ENCODE data around the gene EZH2. TPM values are rescaled to one million over a fixed set of nuclear protein-coding genes. Genes with fewer than 3 reads are reported as not detected.

EZH2 gene
- total RNA-seq, 1 experiment from 2014 or later: 48.1 TPM

- POLR2A ChIA-PET: interaction anchor here (0.9 to 1.0 kb wide), 3 partner anchors 10 to 153 kb away, joined by 3 to 5 read pairs (median 3); no protein-coding TSS in a partner anchor
- CTCF ChIA-PET: no interaction called here
- Mint-ChIP-seq H3K27ac (ENCODE audit: low read depth, unreplicated experiment) (no peak overlapping the region), H3K4me3 (ENCODE audit: unreplicated experiment) (no peak overlapping the region), H3K4me1 (ENCODE audit: insufficient read depth, unreplicated experiment) (no peaks in the 10 kb centered on the region), H3K27me3 (ENCODE audit: insufficient read depth, unreplicated experiment) (no peaks in the 10 kb centered on the region), H3K36me3 (ENCODE audit: insufficient read depth, unreplicated experiment) (peaks cover 71% of the 10 kb centered on the region), H3K9me3 (ENCODE audit: unreplicated experiment) (no peaks in the 10 kb centered on the region)
- intact Hi-C loops (cut with micrococcal nuclease): loop anchor here (10.0 kb wide), 1 partner anchor 235 kb away; no protein-coding TSS in a partner anchor
- DNase-seq (ENCODE audit: unreplicated experiment): no peak
- TF ChIP-seq, protein P1, sequence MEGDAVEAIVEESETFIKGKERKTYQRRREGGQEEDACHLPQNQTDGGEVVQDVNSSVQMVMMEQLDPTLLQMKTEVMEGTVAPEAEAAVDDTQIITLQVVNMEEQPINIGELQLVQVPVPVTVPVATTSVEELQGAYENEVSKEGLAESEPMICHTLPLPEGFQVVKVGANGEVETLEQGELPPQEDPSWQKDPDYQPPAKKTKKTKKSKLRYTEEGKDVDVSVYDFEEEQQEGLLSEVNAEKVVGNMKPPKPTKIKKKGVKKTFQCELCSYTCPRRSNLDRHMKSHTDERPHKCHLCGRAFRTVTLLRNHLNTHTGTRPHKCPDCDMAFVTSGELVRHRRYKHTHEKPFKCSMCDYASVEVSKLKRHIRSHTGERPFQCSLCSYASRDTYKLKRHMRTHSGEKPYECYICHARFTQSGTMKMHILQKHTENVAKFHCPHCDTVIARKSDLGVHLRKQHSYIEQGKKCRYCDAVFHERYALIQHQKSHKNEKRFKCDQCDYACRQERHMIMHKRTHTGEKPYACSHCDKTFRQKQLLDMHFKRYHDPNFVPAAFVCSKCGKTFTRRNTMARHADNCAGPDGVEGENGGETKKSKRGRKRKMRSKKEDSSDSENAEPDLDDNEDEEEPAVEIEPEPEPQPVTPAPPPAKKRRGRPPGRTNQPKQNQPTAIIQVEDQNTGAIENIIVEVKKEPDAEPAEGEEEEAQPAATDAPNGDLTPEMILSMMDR (IDR thresholded peaks at IDR 0.05; ENCODE audit: unreplicated experiment): no peak
- BruUV-seq (replicated peaks): no TSS peak
Measured at GRCh38 chr7:148809856-148810255, 74.2 kb downstream of the EZH2 start.

DNA sequence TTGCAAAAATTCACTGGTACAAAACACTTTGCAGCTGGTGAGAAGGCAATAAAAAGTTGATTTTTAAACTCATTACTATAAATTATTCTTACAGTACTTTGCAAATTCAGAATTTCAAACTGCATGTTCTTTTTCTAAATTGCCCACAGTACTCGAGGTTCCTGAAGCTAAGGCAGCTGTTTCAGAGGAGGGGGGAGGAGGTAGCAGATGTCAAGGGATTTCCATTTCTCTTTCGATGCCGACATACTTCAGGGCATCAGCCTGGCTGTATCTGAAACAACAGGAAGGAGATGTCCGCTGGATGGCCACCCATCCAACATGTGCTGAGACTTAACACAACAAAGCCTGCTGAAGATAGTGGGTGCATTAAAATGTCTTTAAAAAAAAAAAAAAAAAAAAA lies 76.7 kb downstream of the EZH2 start:
- no peak for DNase-seq (ENCODE audit: unreplicated experiment)
- Mint-ChIP-seq H3K4me1 (ENCODE audit: insufficient read depth, unreplicated experiment) (no peaks in the 10 kb centered on the region), H3K4me3 (ENCODE audit: unreplicated experiment) (no peak overlapping the region), H3K27ac (ENCODE audit: low read depth, unreplicated experiment) (no peak overlapping the region), H3K27me3 (ENCODE audit: insufficient read depth, unreplicated experiment) (no peaks in the 10 kb centered on the region), H3K9me3 (ENCODE audit: unreplicated experiment) (no peaks in the 10 kb centered on the region), H3K36me3 (ENCODE audit: insufficient read depth, unreplicated experiment) (peaks cover 63% of the 10 kb centered on the region)
- TF ChIP-seq, protein P1 (IDR thresholded peaks at IDR 0.05; ENCODE audit: unreplicated experiment): no peak
- ChIA-PET CTCF (interaction anchor here (1.2 kb wide), 1 partner anchor 232 kb away, joined by 3 read pairs; no protein-coding TSS in a partner anchor), POLR2A (interaction anchor here (0.7 to 1.0 kb wide), 2 partner anchors 9 to 207 kb away, joined by 3 read pairs; no protein-coding TSS in a partner anchor)
- intact Hi-C loops (cut with micrococcal nuclease): loop anchor here (10.0 kb wide), 1 partner anchor 233 kb away; no protein-coding TSS in a partner anchor
- no TSS peak for BruUV-seq (replicated peaks)

DNA sequence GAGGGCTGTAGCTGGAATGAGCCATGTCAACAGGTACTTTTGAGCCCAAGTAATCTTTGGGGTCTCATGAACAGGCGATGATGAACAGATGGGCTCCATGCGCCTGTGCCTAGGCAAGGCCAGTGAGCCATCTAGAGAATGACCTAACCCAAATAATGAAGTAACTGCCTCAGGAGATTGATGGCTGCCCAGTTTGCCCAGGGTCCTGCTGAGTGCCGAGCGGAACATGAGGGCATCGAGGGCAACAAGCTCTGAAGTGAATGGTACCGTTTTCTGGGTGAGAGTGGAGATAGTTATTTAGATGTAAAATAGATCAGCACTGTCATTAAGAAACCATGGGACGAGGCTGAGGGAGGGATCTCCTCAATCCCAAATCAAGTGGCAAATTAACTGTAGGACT lies 77.9 kb downstream of the EZH2 start:
- no peaks in the 10 kb centered on the region for H3K4me1 Mint-ChIP-seq (ENCODE audit: insufficient read depth, unreplicated experiment)
- no peak overlapping the region for H3K4me3 Mint-ChIP-seq (ENCODE audit: unreplicated experiment)
- H3K36me3 Mint-ChIP-seq (ENCODE audit: insufficient read depth, unreplicated experiment): peaks cover 75% of the 10 kb centered on the region
- intact Hi-C loops (cut with micrococcal nuclease): loop anchor here (10.0 kb wide), 1 partner anchor 231 kb away; no protein-coding TSS in a partner anchor
- BruUV-seq (replicated peaks): no TSS peak
- TF ChIP-seq, protein P1 (IDR thresholded peaks at IDR 0.05; ENCODE audit: unreplicated experiment): no peak
- DNase-seq (ENCODE audit: unreplicated experiment): no peak
- ChIA-PET POLR2A (no interaction called here), CTCF (interaction anchor here (0.6 to 1.0 kb wide), 2 partner anchors 8 to 99 kb away, joined by 3 to 5 read pairs; no protein-coding TSS in a partner anchor)
- no peaks in the 10 kb centered on the region for H3K27me3 Mint-ChIP-seq (ENCODE audit: insufficient read depth, unreplicated experiment)
- peak overlapping the region; percentile 39 for H3K27ac Mint-ChIP-seq (ENCODE audit: low read depth, unreplicated experiment)
- no peaks in the 10 kb centered on the region for H3K9me3 Mint-ChIP-seq (ENCODE audit: unreplicated experiment)

- Mint-ChIP-seq H3K4me1 (ENCODE audit: insufficient read depth, unreplicated experiment) (no peaks in the 10 kb centered on the region), H3K27me3 (ENCODE audit: insufficient read depth, unreplicated experiment) (no peaks in the 10 kb centered on the region), H3K36me3 (ENCODE audit: insufficient read depth, unreplicated experiment) (peaks cover 80% of the 10 kb centered on the region), H3K9me3 (ENCODE audit: unreplicated experiment) (no peaks in the 10 kb centered on the region), H3K4me3 (ENCODE audit: unreplicated experiment) (no peak overlapping the region), H3K27ac (ENCODE audit: low read depth, unreplicated experiment) (no peak overlapping the region)
- TF ChIP-seq, protein P1 (IDR thresholded peaks at IDR 0.05; ENCODE audit: unreplicated experiment): no peak
- intact Hi-C loops (cut with micrococcal nuclease): loop anchor here (10.0 kb wide), 1 partner anchor 230 kb away; no protein-coding TSS in a partner anchor
- DNase-seq (ENCODE audit: unreplicated experiment): no peak
- ChIA-PET CTCF (interaction anchor here (0.6 to 1.1 kb wide), 2 partner anchors 90 to 159 kb away, joined by 4 to 5 read pairs; no protein-coding TSS in a partner anchor), POLR2A (interaction anchor here (0.7 to 0.9 kb wide), 2 partner anchors 29 to 109 kb away, joined by 3 read pairs; no protein-coding TSS in a partner anchor)
- no TSS peak for BruUV-seq (replicated peaks)
Measured at GRCh38 chr7:148804343-148805235, 79.5 kb downstream of the EZH2 start.

All from MCF 10A (cell line).